Skeletal muscle tissue (tissue), 4 donors: ENCODE data around the gene GOT1. TPM values are rescaled to one million over a fixed set of nuclear protein-coding genes. Genes with fewer than 3 reads are reported as not detected.

Source experiments
- H3K27ac ChIP-seq: one replicate; pipeline ENCODE4 v1.7.0; 2013; ENCODE audit warnings: mild to moderate bottlenecking, low read depth, low read length, inconsistent platforms
- H3K27me3 ChIP-seq, 3 donors: one replicate each; pipeline ENCODE4 v1.7.0; 2013; ENCODE audit warnings: low read length in 3 of 3; ENCODE audit not compliant: control insufficient read depth in 3 of 3, insufficient read depth in 3 of 3
- H3K36me3 ChIP-seq, 3 donors: one replicate each; pipeline ENCODE4 v1.7.0; 2013; ENCODE audit warnings: low read length in 3 of 3; ENCODE audit not compliant: control insufficient read depth in 3 of 3, insufficient read depth in 3 of 3
- H3K4me1 ChIP-seq, 3 donors: one replicate each; pipeline ENCODE4 v1.7.0; 2013; ENCODE audit warnings: low read length in 3 of 3, mild to moderate bottlenecking in 3 of 3; ENCODE audit not compliant: control insufficient read depth in 3 of 3, insufficient read depth in 3 of 3
- H3K4me3 ChIP-seq, 3 donors: one replicate each; pipeline ENCODE4 v1.7.0; 2013; ENCODE audit warnings: low read length in 3 of 3
- H3K9ac ChIP-seq, 3 donors: one replicate each; pipeline ENCODE4 v1.7.0; 2013; ENCODE audit warnings: low read length in 3 of 3, mild to moderate bottlenecking in 3 of 3, moderate library complexity in 2 of 3, low read depth in 1 of 3
- H3K9me3 ChIP-seq, 3 donors: one replicate each; pipeline ENCODE4 v1.7.0; 2013; ENCODE audit warnings: low read length in 3 of 3; ENCODE audit not compliant: control insufficient read depth in 3 of 3
- total RNA-seq: library from RNA; depleted of rRNA; stranded (reverse); fragments of >200 nt; gene quantifications from one replicate; pipeline ENCODE4 v1.2.3, GENCODE V29; 2014
- donor health status: Osteomylitis.

The GOT1 gene
- total RNA-seq, 1 donor from 2014 or later = 27.1 TPM

- no peaks in the 10 kb centered on the region for H3K27me3 ChIP-seq
- peaks cover 50 to 55% (median 54%) of the 10 kb centered on the region in 3 donors for H3K36me3 ChIP-seq
- H3K4me1 ChIP-seq = peaks cover 7 to 11% (median 10%) of the 10 kb centered on the region in 3 donors
- no peak overlapping the region for H3K27ac ChIP-seq
- H3K4me3 ChIP-seq = no peak overlapping the region
- H3K9me3 ChIP-seq = no peaks in the 10 kb centered on the region
- H3K9ac ChIP-seq = no peak overlapping the region
Measured at GRCh38 chr10:99406149-99406548, 24.3 kb downstream of the GOT1 start.

- Histone ChIP-seq H3K27ac (no peak overlapping the region), H3K9me3 (no peaks in the 10 kb centered on the region), H3K4me3 (no peak overlapping the region), H3K4me1 (no peaks in the 10 kb centered on the region), H3K9ac (no peak overlapping the region), H3K36me3 (peaks cover 64 to 73% (median 68%) of the 10 kb centered on the region in 3 donors), H3K27me3 (no peaks in the 10 kb centered on the region)
Measured at GRCh38 chr10:99403674-99404073, 26.8 kb downstream of the GOT1 start.

- H3K4me3 ChIP-seq = no peak overlapping the region
- H3K9me3 ChIP-seq = no peaks in the 10 kb centered on the region
- peaks cover 57 to 66% (median 59%) of the 10 kb centered on the region in 3 donors for H3K36me3 ChIP-seq
- H3K27ac ChIP-seq = no peak overlapping the region
- H3K9ac ChIP-seq = no peak overlapping the region
- peaks cover 8 to 11% (median 9%) of the 10 kb centered on the region in 3 donors for H3K4me1 ChIP-seq
- no peaks in the 10 kb centered on the region for H3K27me3 ChIP-seq
Measured at GRCh38 chr10:99399664-99400063, 30.8 kb downstream of the GOT1 start.

- Histone ChIP-seq H3K4me3 (no peak overlapping the region), H3K9me3 (no peaks in the 10 kb centered on the region), H3K4me1 (peaks cover 16 to 24% (median 19%) of the 10 kb centered on the region in 3 donors), H3K9ac (no peak overlapping the region), H3K27ac (peak overlapping the region; percentile 0), H3K36me3 (peaks cover 30 to 42% (median 30%) of the 10 kb centered on the region in 3 donors), H3K27me3 (no peaks in the 10 kb centered on the region)
Measured at GRCh38 chr10:99396471-99396870, 34.0 kb downstream of the GOT1 start.

GRCh38 chr10:99395750-99396445, 34.5 kb downstream of the GOT1 start:
- Histone ChIP-seq H3K27me3 (no peaks in the 10 kb centered on the region), H3K27ac (peak overlapping the region; percentile 0), H3K4me3 (no peak overlapping the region), H3K4me1 (peaks cover 20 to 28% (median 23%) of the 10 kb centered on the region in 3 donors), H3K36me3 (peaks cover 25 to 37% (median 27%) of the 10 kb centered on the region in 3 donors), H3K9me3 (no peaks in the 10 kb centered on the region), H3K9ac (no peak overlapping the region)

GRCh38 chr10:99394761-99395386, 35.5 kb downstream of the GOT1 start:
- peaks cover 20 to 28% (median 25%) of the 10 kb centered on the region in 3 donors for H3K4me1 ChIP-seq

GRCh38 chr10:99394256-99394655, 36.2 kb downstream of the GOT1 start:
- H3K27ac ChIP-seq = no peak overlapping the region
- H3K9me3 ChIP-seq = no peaks in the 10 kb centered on the region
- peaks cover 14 to 27% (median 21%) of the 10 kb centered on the region in 3 donors for H3K36me3 ChIP-seq
- no peak overlapping the region for H3K4me3 ChIP-seq
- peaks cover 0 to 3% (median 0%) of the 10 kb centered on the region in 3 donors for H3K27me3 ChIP-seq
- no peak overlapping the region for H3K9ac ChIP-seq
- peaks cover 20 to 28% (median 25%) of the 10 kb centered on the region in 3 donors for H3K4me1 ChIP-seq

More at GRCh38 chr10:99394761-99395386, 35.5 kb downstream of the GOT1 start:
- H3K4me3 ChIP-seq = no peak overlapping the region
- no peaks in the 10 kb centered on the region for H3K9me3 ChIP-seq
- H3K27me3 ChIP-seq = peaks cover 0 to 3% (median 0%) of the 10 kb centered on the region in 3 donors
- no peak overlapping the region for H3K9ac ChIP-seq
- H3K27ac ChIP-seq = no peak overlapping the region
- peaks cover 20 to 33% (median 25%) of the 10 kb centered on the region in 3 donors for H3K36me3 ChIP-seq

- no peak overlapping the region for H3K27ac ChIP-seq
- peaks cover 20 to 28% (median 27%) of the 10 kb centered on the region in 3 donors for H3K4me1 ChIP-seq
- H3K27me3 ChIP-seq = peaks cover 0 to 3% (median 0%) of the 10 kb centered on the region in 3 donors
- H3K9ac ChIP-seq = no peak overlapping the region
- H3K9me3 ChIP-seq = no peaks in the 10 kb centered on the region
- H3K36me3 ChIP-seq = peaks cover 10 to 22% (median 17%) of the 10 kb centered on the region in 3 donors
- H3K4me3 ChIP-seq = no peak overlapping the region
Measured at GRCh38 chr10:99393683-99394082, 36.7 kb downstream of the GOT1 start.

- H3K9ac ChIP-seq = no peak overlapping the region
- H3K27me3 ChIP-seq = peaks cover 0 to 5% (median 0%) of the 10 kb centered on the region in 3 donors
- H3K4me1 ChIP-seq = peaks cover 20 to 28% (median 28%) of the 10 kb centered on the region in 3 donors
- H3K4me3 ChIP-seq = no peak overlapping the region
- H3K9me3 ChIP-seq = no peaks in the 10 kb centered on the region
- no peak overlapping the region for H3K27ac ChIP-seq
- peaks cover 6 to 17% (median 15%) of the 10 kb centered on the region in 3 donors for H3K36me3 ChIP-seq
Measured at GRCh38 chr10:99393036-99393435, 37.4 kb downstream of the GOT1 start.

- peaks cover 0 to 3% (median 3%) of the 10 kb centered on the region in 3 donors for H3K36me3 ChIP-seq
- no peaks in the 10 kb centered on the region for H3K9me3 ChIP-seq
- no peak overlapping the region for H3K27ac ChIP-seq
- H3K9ac ChIP-seq = no peak overlapping the region
- peaks cover 0 to 13% (median 0%) of the 10 kb centered on the region in 3 donors for H3K27me3 ChIP-seq
- peaks cover 16 to 28% (median 28%) of the 10 kb centered on the region in 3 donors for H3K4me1 ChIP-seq
- no peak overlapping the region for H3K4me3 ChIP-seq
Measured at GRCh38 chr10:99391346-99391745, 39.1 kb downstream of the GOT1 start.
